DMS153 treated with DMSO at 0.1 percent for 48 hours (cell line): ENCODE measurements around the gene SLC9A9.

ENCODE experiments used
- DNase-seq: peaks from one replicate; lab custom pipeline; 2025; ENCODE audit not compliant: unreplicated experiment; lab: John Stamatoyannopoulos, UW

The SLC9A9 gene

DNA sequence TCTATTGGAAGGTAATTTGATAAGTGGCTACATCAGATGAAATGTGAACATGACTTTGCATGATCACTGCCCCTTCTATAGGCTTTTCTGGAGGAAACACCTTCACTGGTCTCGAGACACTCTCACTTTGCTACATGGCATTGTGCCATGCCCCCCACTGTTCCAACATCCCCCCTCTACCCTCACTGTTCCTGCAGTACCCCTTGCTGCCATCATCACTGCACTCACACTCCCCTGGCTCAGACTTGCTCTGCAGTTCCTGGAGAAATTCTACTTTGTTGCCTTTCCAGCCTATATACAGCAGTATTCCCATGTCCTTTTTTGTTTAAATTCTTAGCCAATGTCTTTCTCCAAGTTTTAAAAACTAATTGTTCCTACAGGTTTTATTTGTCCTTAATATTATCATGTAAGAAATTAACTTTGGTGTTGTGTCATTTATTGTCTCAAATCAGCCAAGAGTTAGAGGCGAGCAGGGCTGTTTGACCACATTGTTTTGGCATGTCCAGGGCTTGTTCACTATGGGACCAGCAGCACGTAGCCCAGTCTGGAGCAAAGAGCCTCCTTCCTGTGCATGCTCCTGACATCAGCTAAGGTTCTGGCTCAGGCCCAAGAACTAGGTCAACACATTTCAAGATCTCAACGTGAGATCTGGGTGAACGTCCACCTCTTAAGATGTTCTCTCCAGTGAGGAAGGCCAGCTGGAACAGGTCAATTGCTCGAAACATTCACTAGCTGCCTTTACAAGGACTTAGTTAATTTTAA lies 246.4 kb downstream of the SLC9A9 start:
- DNase-seq: no peak

DNA sequence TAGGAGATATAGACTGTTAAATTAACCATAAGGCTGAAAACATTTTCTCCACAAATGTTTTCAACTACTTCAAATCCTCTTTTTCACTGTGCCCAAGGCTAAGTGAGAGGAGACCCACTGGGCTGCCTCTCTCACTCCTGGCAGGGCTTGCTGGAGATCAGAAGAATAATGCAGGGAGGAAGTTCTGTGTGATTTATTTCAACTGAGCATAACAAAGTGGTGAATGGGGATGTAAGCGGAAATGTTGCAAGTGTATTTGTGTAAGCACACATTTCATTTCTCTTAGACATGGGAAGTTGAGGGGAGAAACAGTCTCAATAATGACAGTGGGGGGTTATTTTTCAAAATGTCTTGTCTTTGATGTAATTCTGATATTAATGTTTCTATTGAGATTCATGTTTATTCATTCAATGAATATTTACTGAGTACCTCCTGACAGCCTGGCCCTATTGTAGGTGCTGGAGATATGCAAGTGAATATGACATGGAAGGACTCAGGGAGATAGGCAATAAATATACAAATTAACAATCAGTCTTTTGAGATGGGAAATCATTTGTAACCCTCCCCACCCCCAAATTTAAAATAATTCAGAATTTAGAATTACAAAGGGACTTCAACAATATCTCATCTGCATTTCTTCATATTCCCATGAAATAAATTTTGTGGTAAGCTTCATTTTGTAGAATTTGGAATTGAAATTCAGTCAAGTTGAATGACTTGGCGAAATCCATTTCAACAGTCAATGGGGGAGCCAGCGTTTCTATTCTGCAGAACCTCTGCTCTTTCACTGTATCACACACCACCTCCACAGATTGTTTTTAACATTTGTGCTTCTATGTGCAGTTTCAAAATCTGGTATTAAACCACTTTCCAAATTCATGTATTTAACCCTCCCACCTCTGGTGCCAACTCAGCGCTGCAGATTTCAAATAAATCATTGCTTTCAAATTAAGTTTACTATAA lies 247.2 kb downstream of the SLC9A9 start:
- DNase-seq: no peak

DNA sequence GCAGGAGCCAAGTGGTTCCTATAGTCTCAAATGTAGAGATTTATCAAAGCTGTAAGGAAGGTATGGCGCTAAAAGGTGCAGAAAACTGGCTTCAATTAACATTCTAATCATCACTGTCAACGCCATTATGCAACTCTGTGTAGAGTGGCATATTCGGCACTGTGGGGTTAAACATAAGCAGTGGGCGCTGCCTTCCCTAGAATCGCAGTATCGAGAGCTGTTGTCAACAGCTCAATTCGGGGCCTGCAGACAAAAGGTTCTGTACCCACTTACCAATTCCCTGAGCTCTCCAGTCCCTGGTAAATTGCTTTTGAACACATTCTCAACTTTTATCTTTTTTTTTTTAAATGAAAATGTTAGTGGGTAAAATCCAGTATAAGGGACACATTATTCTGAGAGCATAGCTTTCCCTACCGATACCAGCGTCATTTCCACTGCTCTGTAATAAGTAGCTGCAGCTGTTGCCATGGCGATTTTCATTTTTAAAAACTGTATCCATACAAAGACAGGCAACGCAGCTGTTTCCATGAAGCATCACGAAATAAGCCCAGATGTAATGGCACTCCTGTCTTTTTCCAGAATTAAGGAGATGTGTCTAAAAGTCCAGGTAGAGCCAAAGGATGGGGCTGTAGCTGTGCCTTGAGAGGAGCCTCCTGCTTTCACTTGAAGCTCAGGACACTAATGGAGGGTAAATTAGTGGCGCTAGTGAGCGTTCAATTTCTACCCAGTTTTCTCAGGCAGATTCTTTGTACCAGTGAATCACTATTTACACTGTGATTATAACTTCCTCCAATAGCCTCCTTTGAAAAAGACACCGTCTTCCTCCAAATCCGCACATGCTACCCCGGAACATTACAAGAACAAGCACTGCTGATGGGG lies 250.3 kb downstream of the SLC9A9 start:
- DNase-seq: no peak

DNA sequence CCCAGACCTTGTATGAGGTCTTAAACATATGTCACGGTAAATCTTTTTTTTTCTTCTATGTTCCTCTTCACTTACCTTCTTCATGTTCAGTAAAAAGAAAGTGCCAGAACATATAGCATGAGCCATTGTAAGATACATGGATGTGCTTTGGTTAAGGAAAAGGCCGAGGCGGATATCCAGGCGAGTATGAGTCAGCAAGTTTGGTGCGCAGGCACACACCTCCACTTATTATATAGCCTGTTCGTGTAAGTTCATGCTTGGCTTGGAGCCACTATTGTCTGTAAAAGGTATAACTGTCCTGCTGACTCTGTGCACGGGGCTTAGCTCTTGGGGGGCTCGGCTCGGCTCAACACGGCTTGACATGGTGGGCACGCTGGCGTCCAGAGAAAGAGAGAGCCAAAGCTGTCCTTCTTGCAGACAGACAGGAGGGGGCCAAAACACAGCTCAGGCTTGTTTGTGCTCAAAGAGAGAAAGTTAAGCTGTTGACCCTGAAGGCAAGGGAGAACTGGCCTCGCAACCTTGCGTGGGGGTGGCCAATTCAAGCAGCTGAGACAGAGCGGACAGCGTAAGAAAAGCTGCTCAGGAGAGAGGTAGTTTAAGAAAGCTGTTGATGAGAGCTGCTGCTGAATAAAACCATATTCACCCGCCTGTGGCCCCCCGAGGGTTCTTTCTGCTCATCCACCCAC lies 251.2 kb downstream of the SLC9A9 start:
- no peak for DNase-seq

DNA sequence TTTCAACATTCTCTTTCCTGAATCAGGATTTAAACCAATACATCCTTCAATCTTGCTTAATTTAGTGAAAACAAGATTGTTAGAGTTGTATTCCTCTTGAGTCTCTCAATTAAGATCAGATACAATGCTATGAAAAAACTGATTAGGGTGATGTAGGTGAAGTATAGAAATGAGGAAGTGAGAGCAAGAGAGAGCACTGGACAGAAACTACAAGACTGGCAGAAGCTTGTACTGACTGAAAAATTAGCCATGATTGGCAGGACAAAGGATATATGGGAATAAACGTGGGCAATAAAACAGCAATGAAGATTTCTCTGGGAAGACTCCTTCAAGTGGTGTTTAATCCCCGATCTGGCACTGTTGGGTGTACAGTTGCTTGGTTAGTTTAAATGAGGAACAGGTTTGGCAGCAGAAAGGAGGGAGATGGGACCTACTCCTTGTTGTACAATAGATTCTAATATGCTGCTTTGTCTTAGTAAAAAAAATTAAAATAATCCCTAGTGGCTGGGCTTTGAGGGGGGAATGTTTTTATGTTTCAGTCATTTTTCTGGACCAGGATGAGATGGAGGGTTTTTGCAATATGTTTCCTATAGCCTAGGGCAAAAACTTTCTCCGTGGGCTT lies 252.7 kb downstream of the SLC9A9 start:
- no peak for DNase-seq

DNA sequence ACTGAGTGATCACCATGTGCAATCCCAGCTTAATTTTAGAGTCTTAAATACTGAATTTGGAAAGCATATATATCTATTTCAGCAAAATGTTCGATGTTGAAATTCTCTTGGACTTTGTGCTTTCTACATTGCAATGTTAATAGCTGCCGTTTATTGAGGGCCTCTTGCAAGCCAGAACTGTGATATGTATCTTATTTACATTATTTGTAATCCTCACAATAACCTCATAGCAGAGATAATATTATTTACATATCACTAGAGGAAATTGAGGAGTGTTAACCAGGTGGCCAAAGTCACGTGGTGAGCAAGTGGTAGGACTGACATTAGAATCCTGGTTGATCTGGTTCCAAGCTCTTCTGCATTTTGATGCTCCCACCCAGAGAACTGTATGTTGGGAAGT lies 254.1 kb downstream of the SLC9A9 start:
- no peak for DNase-seq

DNA sequence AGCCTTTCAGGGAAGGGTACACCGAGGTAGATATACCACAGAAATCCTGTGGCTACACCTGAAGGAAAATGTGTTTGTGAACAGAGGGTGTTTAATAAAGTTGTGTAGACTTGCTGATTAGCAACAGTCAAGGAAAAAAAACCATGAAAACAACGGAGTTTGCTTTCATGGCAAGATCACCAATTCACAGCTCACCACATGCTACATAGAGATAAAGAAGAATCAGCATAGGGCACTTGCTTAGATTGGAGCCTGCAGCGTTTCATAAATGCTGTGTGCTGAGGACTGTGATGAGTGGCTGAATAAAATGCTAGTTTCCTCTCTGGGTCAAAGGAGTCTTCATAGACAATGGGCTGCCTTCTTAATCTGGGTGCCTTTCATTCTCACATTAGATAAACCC lies 257.6 kb downstream of the SLC9A9 start:
- no peak for DNase-seq

DNA sequence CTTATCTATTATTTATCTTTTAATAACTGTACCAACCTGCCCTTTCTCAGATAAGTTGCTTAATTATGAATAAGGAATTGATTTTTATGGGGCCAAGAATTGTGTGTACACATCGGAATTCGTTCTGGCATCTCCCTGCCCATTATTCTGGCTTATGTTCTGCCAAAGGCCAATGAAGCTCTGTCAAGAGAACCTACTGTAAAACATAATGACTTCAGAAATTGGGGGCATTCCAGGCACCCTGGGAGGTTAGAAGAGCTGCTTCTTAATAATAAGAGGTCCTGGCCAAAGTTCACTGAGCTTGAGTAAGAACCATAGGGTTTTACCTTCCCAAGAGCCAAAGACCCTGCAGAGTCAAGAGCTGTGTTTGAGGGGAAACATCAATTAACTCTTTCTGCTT lies 261.7 kb downstream of the SLC9A9 start:
- no peak for DNase-seq

DNA sequence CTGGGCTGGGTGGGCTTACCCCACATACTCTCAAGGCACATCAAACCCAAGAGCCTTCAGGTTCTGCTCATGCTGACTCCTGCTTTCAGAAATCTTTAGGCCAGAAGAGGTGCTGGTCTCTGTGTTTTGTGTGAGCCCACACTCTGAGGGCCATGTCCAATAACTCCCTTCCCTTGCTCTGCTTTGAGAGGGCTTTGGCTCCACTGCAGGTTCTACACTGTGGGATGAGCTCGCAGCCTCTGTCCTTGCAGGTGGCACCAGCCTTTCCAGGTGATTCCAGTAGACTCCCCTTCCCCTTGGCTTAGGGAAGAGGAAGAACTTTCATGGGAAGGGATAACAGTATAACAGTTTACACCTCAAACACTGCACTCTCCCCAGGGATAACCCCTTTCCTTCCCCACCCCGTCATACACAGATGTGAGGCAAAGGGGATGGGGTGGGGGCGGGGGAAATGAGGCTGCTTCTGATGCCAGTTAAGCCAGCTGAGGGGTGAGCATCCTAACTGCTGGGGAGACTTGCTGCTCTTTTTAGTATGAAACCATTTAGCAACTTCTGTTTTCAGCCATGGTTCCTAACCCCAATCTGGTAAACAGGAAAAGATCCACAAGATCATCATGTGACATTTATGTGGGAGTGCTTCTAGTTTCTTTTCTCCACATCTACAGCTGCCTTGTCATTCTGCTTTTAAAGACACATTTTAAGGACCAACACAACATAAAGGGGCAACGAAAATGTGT lies 262.4 kb downstream of the SLC9A9 start:
- no peak for DNase-seq

DNA sequence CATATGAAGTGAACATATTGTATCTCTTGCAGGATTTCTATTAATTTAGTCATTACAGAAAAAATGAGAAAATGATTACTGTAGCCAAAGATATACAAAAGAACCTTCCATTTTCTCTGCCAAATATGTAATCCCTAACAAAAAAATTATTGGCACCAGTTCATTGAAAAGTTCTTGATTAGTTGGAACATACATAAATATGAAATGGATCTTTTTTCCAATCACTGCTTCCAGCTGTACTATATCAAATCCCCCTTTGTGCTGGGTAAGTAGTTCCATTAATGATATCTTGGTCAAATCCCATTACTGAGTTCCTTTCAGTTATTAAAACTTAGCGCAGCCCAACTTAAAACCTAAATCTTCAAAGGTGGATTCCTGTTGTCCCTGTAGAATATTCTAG lies 263.8 kb downstream of the SLC9A9 start:
- no peak for DNase-seq

DNA sequence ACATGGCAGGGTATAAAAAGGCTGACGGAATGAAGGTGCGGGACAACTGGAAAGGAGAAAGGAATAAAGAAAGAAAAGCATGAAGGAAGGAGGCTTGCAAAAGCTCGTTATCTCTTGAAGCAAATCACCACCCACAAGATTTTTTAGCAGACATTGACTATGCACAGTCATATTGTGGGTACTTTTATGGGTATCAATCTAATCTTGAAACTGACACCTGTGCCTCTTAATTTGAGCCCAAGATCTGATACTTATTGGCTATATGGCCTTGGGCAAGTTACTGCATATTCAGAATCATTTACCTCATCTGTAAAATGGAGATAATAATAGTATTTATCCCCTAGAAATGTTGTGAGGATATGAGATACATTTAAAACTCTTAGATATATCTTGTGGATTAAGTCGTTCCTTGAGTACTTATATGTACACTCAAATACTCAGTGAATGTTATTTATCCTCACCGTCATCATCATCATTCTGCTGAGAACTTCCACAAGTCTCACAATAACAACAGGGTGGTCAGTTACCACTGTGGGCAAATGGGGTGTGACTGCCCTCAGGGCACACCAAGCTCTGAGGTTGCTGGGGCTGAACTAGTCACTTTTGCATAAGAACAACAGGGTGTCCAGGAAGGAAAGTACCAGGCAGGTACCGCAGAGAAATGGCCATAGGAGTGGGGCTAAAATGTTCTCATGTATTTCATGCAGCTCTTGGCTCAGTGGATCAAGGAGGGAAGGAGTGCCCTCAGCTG lies 266.1 kb downstream of the SLC9A9 start:
- no peak for DNase-seq

DNA sequence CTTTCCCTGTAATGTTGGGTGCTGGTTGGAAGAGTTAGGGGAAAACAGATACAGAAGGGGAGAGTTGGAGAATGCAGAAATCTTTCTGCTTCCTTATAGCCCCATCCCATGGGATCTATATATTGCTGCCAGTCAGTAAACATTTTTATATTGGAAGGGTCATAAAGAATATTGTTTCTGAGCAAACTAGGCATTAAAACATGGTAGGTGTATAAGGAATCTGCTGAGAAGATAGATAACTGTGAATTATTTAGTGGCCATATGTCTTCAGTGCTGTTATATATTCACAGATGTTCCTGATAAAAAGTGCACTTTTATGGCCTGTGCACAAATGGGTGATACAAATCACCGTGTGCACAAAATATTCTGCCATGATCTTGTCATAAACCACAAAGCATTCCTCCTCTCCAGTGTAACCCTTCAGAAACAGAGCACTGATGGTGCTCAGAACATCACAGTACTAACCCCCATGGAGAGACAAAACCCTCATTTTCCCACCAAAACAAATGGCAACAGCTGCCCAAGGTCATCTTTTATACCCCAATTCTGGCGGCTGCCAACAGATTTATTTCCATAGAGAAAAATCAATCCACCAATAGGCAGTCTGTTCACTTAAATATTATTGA lies 269.3 kb downstream of the SLC9A9 start:
- DNase-seq: no peak

DNA sequence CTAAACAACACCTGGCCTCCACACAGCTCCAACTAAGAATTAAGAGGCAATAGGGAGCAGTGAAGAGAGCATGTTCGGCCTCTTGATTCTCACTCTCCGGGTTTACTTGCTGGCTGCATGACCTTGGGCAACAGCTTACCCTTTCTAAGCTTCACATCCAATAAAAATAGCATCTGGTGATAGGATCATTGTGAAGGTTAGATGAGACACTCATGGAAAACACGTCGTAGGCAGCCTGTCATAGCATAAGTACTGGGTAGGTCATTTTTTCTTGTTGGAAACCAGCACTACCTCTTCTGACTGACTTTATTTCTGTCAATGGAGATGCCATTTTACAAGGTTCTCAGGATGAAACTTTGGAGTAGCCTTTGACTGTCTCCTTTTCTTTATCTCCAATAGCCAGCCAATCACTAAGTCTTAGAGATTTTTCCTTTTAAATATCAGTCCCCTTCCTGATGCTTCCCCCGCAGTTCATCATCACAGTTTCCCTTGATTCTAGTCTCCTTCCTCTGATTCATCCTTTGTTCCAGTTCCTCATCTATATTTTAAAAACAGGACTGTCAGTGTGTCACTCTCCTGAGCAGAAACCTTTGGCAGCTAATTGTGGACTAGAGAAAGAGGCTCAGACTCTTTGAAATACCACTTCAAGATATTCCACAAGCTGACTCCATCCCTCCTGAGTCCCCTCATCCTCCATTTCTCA lies 271.5 kb downstream of the SLC9A9 start:
- no peak for DNase-seq

DNA sequence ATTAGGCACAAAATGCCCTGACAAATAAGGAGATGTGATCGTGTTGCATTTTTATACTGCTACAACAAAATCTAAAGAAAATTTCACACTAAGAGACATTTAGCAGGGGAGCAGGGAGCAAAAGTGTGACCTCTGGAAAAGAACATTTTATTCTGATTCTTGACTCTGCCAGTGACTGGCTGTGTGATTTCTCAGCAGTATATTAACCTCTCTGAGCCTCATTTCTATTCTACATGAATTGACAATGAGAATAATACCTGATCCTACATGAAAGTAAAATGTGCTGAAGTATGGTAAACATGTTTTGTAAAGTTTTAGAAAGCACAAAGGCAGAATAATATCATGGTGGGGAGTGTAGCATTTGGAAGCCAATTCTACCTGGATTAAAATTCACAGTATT lies 273.3 kb downstream of the SLC9A9 start:
- no peak for DNase-seq

DNA sequence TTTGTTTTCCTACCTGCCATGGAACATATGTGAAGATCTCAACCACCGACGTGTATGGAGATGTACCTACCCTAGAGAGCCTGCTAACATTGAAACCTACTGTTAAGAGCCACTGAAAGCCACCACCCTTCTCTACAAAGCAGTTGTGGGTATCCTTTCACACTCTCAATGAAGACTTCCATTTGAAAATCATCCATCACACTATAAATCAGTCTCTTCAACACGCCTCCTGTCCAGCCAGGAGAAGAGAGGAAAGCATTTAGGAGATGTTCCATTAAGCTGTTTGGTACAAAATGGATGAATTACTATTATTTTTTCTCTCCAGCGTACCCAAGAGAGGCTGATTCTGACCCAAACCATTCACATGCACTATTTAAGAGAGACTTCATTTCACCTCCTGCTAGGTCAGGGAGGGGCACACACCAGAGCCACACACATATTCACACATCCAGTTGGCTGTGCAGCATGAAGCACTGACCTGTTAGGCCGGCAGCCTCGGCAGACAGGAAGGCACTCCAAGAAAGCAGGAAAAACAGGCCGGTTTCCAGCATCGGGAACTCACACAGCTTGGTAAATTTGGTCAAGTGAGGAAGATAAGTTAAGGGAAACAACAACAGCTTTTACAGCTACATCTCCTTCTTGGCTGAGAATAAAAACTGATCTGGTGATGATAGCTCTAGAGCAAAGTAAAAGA lies 274.5 kb downstream of the SLC9A9 start:
- DNase-seq: no peak

DNA sequence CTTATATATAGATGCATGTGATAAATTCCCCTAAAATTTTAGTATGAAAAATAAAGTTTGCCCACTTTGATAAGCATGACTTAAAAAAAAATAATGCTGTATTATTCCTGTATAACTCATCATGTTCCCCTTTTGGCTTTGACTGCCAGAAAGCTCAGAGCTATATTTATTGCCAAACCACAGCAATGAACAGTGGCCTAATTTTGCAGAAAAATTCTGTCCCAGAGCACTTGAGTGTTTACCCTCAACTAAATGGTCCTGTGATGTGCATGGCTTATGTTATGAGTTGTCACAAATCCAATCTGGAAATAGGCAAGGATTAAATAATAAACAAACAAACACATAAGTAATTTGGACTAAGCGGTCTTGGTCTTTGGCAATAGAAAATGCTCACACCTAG lies 276.7 kb downstream of the SLC9A9 start:
- DNase-seq: no peak

DNA sequence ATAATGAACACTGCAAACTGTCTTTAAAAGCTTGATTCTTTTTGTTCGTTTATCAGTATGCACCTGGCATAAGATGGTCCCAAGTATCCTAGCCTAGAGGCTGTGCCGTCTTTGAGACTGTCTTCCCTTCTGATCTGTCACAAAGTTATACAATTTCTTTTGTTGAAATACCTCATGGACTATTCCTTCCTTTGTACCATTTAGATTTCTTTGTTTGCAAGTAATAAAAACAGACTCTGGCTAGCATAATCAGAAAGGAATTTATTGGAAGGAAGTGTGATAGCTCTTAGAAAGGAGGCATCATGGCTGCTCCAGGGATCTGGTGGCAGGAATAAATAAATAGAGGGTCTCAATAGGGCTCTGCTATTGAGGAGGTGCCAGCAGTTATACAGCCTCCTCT lies 280.4 kb downstream of the SLC9A9 start:
- DNase-seq: no peak
